GM18858 (cell line): ENCODE results near the gene C2CD4A.

Experiments used
- ATAC-seq: cut with Tn5 transposase; IDR thresholded peaks from one replicate; pipeline ENCODE4 v1.9.1; 2021; ENCODE audit not compliant: unreplicated experiment

The C2CD4A gene

GRCh38 chr15:62099094-62099601 is 32.4 kb downstream of the C2CD4A start:
- no peak for ATAC-seq

GRCh38 chr15:62103431-62103830 is 36.7 kb downstream of the C2CD4A start:
- ATAC-seq, result no peak

- no peak for ATAC-seq
Observed at GRCh38 chr15:62104401-62104800, 37.6 kb downstream of the C2CD4A start.

- ATAC-seq, result no peak
Observed at GRCh38 chr15:62104846-62105245, 38.1 kb downstream of the C2CD4A start.

GRCh38 chr15:62105266-62105665 is 38.5 kb downstream of the C2CD4A start:
- ATAC-seq, result no peak

GRCh38 chr15:62106096-62106495 is 39.3 kb downstream of the C2CD4A start:
- no peak for ATAC-seq

- ATAC-seq, result no peak
Observed at GRCh38 chr15:62107571-62108121, 40.9 kb downstream of the C2CD4A start.

GRCh38 chr15:62108411-62108810 is 41.6 kb downstream of the C2CD4A start:
- no peak for ATAC-seq

GRCh38 chr15:62109437-62109836 is 42.7 kb downstream of the C2CD4A start:
- no peak for ATAC-seq

GRCh38 chr15:62109982-62110851 is 43.4 kb downstream of the C2CD4A start:
- ATAC-seq, result no peak

GRCh38 chr15:62112081-62112480 is 45.3 kb downstream of the C2CD4A start:
- ATAC-seq, result no peak

GRCh38 chr15:62112616-62113593 is 46.1 kb downstream of the C2CD4A start:
- no peak for ATAC-seq

- no peak for ATAC-seq
Observed at GRCh38 chr15:62115847-62116246, 49.1 kb downstream of the C2CD4A start.

- no peak for ATAC-seq
Observed at GRCh38 chr15:62118520-62119226, 51.9 kb downstream of the C2CD4A start.

GRCh38 chr15:62119227-62119864 is 52.6 kb downstream of the C2CD4A start:
- ATAC-seq, result no peak

- ATAC-seq, result no peak
Observed at GRCh38 chr15:62119874-62120273, 53.1 kb downstream of the C2CD4A start.
